Nephron (organoid): Measurements from ENCODE around the gene RAI14.
A peak's percentile ranks its signal among the peaks of the same experiment; 100 is the strongest.
"Not testable (repeated sequence)": the region's sequence is repeated elsewhere in the genome, so short reads cannot be mapped to it uniquely, and the experiment has no call there.

Experiments used
- H3K27ac Mint-ChIP-seq, 3 experiments: 2 replicates each; pipeline ENCODE4 v1.8.0; 2020; ENCODE audit warnings: mixed read lengths in 3 of 3, mild to moderate bottlenecking in 2 of 3, moderate library complexity in 1 of 3
- H3K27me3 Mint-ChIP-seq: 2 replicates; pipeline ENCODE4 v1.8.0; 2021; ENCODE audit warnings: low read depth, mild to moderate bottlenecking, moderate library complexity, mixed read lengths
- H3K36me3 Mint-ChIP-seq: 2 replicates; pipeline ENCODE4 v1.8.0; 2020; ENCODE audit warnings: low read depth, mixed read lengths
- H3K4me1 Mint-ChIP-seq: 2 replicates; pipeline ENCODE4 v1.8.0; 2020; ENCODE audit warnings: mixed read lengths
- H3K4me3 Mint-ChIP-seq, 3 experiments: 2 replicates each; pipeline ENCODE4 v1.8.0; 2020; ENCODE audit warnings: mild to moderate bottlenecking in 3 of 3, mixed read lengths in 3 of 3, moderate library complexity in 2 of 3
- H3K9me3 Mint-ChIP-seq: 2 replicates; pipeline ENCODE4 v1.8.0; 2020; ENCODE audit warnings: mixed read lengths
- CTCF ChIP-seq, 3 experiments: fragments of 200-600 bp; sonication (generic); IDR thresholded peaks; one replicate each; pipeline ENCODE4 v1.5.0; 2021; ENCODE audit warnings: antibody characterized with exemption in 3 of 3; ENCODE audit not compliant: unreplicated experiment in 3 of 3

Gene RAI14

GRCh38 chr5:34721327-34721726 lies 65.2 kb downstream of the RAI14 start:
- no peak for TF ChIP-seq CTCF (IDR thresholded peaks at IDR 0.05; ENCODE audit: unreplicated experiment in 3 of 3)
- H3K27ac Mint-ChIP-seq: peak overlapping the region in 2 of 3 experiments; percentile 18 to 53
- H3K9me3 Mint-ChIP-seq: no peaks in the 10 kb centered on the region
- H3K36me3 Mint-ChIP-seq: peaks cover 28% of the 10 kb centered on the region
- no peaks in the 10 kb centered on the region for H3K27me3 Mint-ChIP-seq
- H3K4me1 Mint-ChIP-seq: peaks cover 34% of the 10 kb centered on the region
- no peak overlapping the region for H3K4me3 Mint-ChIP-seq

- H3K4me1 Mint-ChIP-seq: peaks cover 26% of the 10 kb centered on the region
- no peak overlapping the region for H3K4me3 Mint-ChIP-seq
- H3K9me3 Mint-ChIP-seq: peaks cover 6% of the 10 kb centered on the region
- no peak for TF ChIP-seq CTCF (IDR thresholded peaks at IDR 0.05; ENCODE audit: unreplicated experiment in 3 of 3)
- no peaks in the 10 kb centered on the region for H3K27me3 Mint-ChIP-seq
- no peak overlapping the region for H3K27ac Mint-ChIP-seq
- H3K36me3 Mint-ChIP-seq: peaks cover 37% of the 10 kb centered on the region
Measured at GRCh38 chr5:34722183-34722582, 66.1 kb downstream of the RAI14 start.

GRCh38 chr5:34724741-34725140 lies 68.6 kb downstream of the RAI14 start:
- H3K9me3 Mint-ChIP-seq: peaks cover 13% of the 10 kb centered on the region
- peaks cover 9% of the 10 kb centered on the region for H3K4me1 Mint-ChIP-seq
- no peak for TF ChIP-seq CTCF (IDR thresholded peaks at IDR 0.05; ENCODE audit: unreplicated experiment in 3 of 3)
- peaks cover 48% of the 10 kb centered on the region for H3K36me3 Mint-ChIP-seq
- H3K4me3 Mint-ChIP-seq: no peak overlapping the region
- no peaks in the 10 kb centered on the region for H3K27me3 Mint-ChIP-seq
- peak overlapping the region in 1 of 3 experiments; percentile 47 for H3K27ac Mint-ChIP-seq

- not testable (repeated sequence) for H3K4me3 Mint-ChIP-seq, H3K4me1 Mint-ChIP-seq, H3K27ac Mint-ChIP-seq, H3K27me3 Mint-ChIP-seq
- peaks cover 13% of the 10 kb centered on the region for H3K9me3 Mint-ChIP-seq
- H3K36me3 Mint-ChIP-seq: peaks cover 44% of the 10 kb centered on the region
Measured at GRCh38 chr5:34727166-34727749, 71.1 kb downstream of the RAI14 start.

GRCh38 chr5:34728236-34728635 lies 72.1 kb downstream of the RAI14 start:
- Mint-ChIP-seq H3K9me3 (peaks cover 13% of the 10 kb centered on the region), H3K36me3 (peaks cover 42% of the 10 kb centered on the region), H3K27ac (peak overlapping the region in 2 of 3 experiments; percentile 4 to 9), H3K4me3 (no peak overlapping the region), H3K4me1 (peaks cover 6% of the 10 kb centered on the region), H3K27me3 (no peaks in the 10 kb centered on the region)
- no peak for TF ChIP-seq CTCF (IDR thresholded peaks at IDR 0.05; ENCODE audit: unreplicated experiment in 3 of 3)

GRCh38 chr5:34731435-34732232 lies 75.5 kb downstream of the RAI14 start:
- Mint-ChIP-seq H3K9me3 (peaks cover 13% of the 10 kb centered on the region), H3K4me1 (peaks cover 19% of the 10 kb centered on the region), H3K36me3 (peaks cover 35% of the 10 kb centered on the region), H3K27me3 (no peaks in the 10 kb centered on the region), H3K4me3 (no peak overlapping the region), H3K27ac (peak overlapping the region; percentile 33 to 79 (median 53))
- no peak for TF ChIP-seq CTCF (IDR thresholded peaks at IDR 0.05; ENCODE audit: unreplicated experiment in 3 of 3)
